ENCODE data around the gene SH2B3.

SH2B3 gene

DNA sequence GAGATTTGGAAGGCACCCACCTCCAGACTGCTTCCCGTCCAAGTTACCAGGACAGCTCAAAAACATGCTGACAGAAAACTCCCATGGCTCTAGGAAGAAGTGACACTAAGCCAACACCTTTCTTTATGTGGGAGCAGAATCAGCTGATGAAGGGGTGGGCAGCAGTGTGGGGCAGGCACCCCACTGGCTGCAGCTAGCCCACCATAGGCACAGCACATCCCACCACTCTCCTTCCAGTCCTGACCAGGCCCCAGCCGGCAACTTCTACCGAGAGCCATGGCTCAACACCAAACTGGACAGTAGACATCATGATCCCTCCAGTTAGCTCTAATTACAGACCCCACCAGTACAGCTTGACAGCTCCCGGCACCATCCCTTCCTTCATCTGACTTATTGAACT is 45.0 kb downstream of the SH2B3 start:
- Histone ChIP-seq H3K36me3 (ENCODE audit: insufficient read depth, low read length) (peaks cover 78% of the 10 kb centered on the region), H3K9me3 (ENCODE audit: low read depth, low read length) (no peaks in the 10 kb centered on the region), H3K4me3 (no peak overlapping the region), H3K27ac (peak overlapping the region; percentile 76), H3K9ac (ENCODE audit: insufficient read length) (no peak overlapping the region)
- TF ChIP-seq FOXP2 (optimal IDR thresholded peaks at IDR 0.05; ENCODE audit: control extremely low read depth, extremely low read length, insufficient read depth), result no peak
- no peak for TF ChIP-seq POLR2AphosphoS5 (IDR thresholded peaks at IDR 0.05; ENCODE audit: borderline replicate concordance, low read depth, low read length)
- no peak for TF ChIP-seq EZH2 (IDR thresholded peaks at IDR 0.05)
- no peak for DNase-seq (ENCODE audit: low read depth, low spot score)

DNA sequence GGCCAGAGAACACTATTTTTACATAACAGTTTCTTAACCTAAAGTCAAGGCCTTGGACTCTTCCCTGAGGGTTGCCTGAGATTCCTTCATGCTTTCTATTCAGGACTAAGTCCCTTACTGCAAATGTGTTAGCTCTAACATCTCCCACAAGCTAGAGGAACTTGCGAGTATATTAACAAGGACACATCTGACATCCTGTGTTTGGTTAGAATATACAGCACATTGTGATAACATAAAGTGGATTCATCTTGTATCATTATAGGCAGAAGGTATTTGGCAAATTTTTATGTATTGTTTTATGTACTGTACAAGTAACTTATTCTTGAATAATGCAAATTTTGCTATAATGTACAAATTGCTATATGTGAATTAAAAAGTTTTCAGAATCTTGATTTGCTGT is 45.5 kb downstream of the SH2B3 start:
- TF ChIP-seq POLR2AphosphoS5 (IDR thresholded peaks at IDR 0.05; ENCODE audit: borderline replicate concordance, low read depth, low read length) (no peak), FOXP2 (optimal IDR thresholded peaks at IDR 0.05; ENCODE audit: control extremely low read depth, extremely low read length, insufficient read depth) (no peak), EZH2 (IDR thresholded peaks at IDR 0.05) (no peak)
- Histone ChIP-seq H3K9ac (ENCODE audit: insufficient read length) (no peak overlapping the region), H3K9me3 (ENCODE audit: low read depth, low read length) (no peaks in the 10 kb centered on the region), H3K36me3 (ENCODE audit: insufficient read depth, low read length) (peaks cover 78% of the 10 kb centered on the region), H3K27ac (peak overlapping the region; percentile 76), H3K4me3 (no peak overlapping the region)
- DNase-seq (ENCODE audit: low read depth, low spot score), result no peak

DNA sequence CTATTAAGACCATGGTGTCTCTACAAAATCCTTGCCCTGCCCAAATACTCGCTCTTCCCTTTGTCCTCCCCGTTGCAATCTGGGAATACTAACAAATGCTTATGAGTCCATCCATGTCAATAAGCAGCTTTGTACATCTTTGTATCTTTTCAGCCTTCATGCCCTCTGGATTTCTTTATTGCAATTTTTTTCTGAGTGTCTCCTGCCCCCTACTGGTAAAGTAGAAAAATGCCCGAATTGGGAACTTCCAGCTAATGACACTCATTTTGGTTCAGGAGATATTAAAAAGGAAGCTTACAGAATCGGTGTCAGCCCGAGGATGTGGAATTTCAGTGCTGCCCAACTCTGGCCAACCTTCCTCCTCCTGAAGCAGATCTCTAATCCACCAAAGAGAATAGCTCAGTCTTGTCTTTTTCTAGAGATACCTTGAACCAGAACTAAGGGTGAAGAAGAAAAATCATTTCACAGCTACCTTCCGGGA is 46.0 kb downstream of the SH2B3 start:
- Histone ChIP-seq H3K4me3 (no peak overlapping the region), H3K36me3 (ENCODE audit: insufficient read depth, low read length) (peaks cover 77% of the 10 kb centered on the region), H3K27ac (peak overlapping the region; percentile 32; the same call in 1 of the 2 replicates), H3K9me3 (ENCODE audit: low read depth, low read length) (no peaks in the 10 kb centered on the region), H3K9ac (ENCODE audit: insufficient read length) (no peak overlapping the region)
- DNase-seq (ENCODE audit: low read depth, low spot score), result peak; percentile 56
- TF ChIP-seq FOXP2 (optimal IDR thresholded peaks at IDR 0.05; ENCODE audit: control extremely low read depth, extremely low read length, insufficient read depth), result no peak
- TF ChIP-seq EZH2 (IDR thresholded peaks at IDR 0.05), result no peak
- TF ChIP-seq POLR2AphosphoS5 (IDR thresholded peaks at IDR 0.05; ENCODE audit: borderline replicate concordance, low read depth, low read length), result no peak

DNA sequence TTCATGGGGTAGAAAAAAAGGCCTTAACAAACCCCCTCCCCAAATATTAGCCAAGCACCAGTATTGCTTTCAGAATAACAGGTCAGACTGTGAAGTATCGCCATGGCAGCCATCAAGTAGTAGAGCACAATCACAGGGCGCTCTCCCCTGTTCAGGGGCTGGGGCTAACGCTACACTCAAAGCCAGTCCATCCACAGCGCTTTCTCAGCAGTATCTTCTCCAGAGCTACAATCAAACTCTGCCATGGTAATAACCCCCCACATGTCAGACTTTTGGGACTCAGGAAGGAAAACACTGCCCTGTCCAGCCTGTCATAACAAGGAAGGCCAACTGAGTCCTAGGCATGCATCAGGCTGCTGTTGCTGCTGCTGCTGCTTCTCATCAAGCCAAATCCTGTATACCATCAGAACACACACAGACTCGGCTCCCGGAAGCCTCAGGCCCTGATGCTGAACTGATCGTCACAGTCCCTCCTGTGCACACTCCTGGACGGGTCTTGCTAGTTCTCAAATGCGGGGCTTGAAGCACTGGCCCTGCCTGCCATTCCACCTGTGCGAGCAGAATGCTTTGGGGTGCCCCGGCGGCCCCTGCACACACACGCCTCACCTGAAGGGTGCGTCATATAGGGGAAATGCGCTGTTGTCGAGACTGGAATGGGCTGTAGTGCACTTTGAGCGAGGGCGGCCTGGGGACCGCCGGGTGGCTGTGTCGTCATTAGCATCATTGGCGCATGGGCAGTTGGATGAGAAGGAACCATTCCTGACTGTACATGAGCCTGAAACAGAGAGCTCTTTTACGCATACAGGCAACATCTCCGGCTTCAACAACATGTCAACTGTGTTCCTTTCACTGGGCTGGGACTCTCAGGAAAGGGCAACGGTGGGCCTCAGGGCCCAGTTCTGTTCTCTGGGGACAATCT is 47.6 kb downstream of the SH2B3 start:
- H3K4me3 ChIP-seq, result no peak overlapping the region
- DNase-seq (ENCODE audit: low read depth, low spot score), result no peak
- H3K9me3 ChIP-seq (ENCODE audit: low read depth, low read length), result no peaks in the 10 kb centered on the region
- peaks cover 70% of the 10 kb centered on the region for H3K36me3 ChIP-seq (ENCODE audit: insufficient read depth, low read length)
- no peak overlapping the region for H3K9ac ChIP-seq (ENCODE audit: insufficient read length)
- H3K27ac ChIP-seq, result peak overlapping the region; percentile 68
- TF ChIP-seq POLR2AphosphoS5 (IDR thresholded peaks at IDR 0.05; ENCODE audit: borderline replicate concordance, low read depth, low read length) (0 out of 2 replicates have a peak, but pooled peaks have one; percentile 5), EZH2 (IDR thresholded peaks at IDR 0.05) (no peak)

DNA sequence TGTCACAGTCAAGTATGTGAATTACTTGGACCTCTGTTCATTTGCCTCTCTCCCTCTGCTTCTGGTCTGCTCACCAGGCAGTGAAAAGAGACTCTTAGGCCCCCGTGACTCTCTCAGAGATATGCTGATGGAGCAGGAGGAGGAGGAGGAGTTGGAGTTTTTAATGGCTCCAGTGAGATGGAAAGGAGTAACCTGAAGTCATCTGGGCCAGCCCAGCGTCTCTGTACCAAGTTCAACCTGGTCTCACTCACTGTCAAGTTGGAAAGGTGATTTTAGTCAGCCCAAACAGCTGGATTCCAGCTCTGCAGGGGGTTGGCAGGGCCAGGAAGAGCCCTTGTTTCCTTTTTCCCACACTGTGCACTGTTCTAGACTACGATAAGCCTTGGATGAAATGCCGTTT is 48.6 kb downstream of the SH2B3 start:
- TF ChIP-seq EZH2 (IDR thresholded peaks at IDR 0.05), result no peak
- no peak for TF ChIP-seq FOXP2 (optimal IDR thresholded peaks at IDR 0.05; ENCODE audit: control extremely low read depth, extremely low read length, insufficient read depth)
- no peak for TF ChIP-seq POLR2AphosphoS5 (IDR thresholded peaks at IDR 0.05; ENCODE audit: borderline replicate concordance, low read depth, low read length)
- H3K36me3 ChIP-seq (ENCODE audit: insufficient read depth, low read length), result peaks cover 62% of the 10 kb centered on the region

DNA sequence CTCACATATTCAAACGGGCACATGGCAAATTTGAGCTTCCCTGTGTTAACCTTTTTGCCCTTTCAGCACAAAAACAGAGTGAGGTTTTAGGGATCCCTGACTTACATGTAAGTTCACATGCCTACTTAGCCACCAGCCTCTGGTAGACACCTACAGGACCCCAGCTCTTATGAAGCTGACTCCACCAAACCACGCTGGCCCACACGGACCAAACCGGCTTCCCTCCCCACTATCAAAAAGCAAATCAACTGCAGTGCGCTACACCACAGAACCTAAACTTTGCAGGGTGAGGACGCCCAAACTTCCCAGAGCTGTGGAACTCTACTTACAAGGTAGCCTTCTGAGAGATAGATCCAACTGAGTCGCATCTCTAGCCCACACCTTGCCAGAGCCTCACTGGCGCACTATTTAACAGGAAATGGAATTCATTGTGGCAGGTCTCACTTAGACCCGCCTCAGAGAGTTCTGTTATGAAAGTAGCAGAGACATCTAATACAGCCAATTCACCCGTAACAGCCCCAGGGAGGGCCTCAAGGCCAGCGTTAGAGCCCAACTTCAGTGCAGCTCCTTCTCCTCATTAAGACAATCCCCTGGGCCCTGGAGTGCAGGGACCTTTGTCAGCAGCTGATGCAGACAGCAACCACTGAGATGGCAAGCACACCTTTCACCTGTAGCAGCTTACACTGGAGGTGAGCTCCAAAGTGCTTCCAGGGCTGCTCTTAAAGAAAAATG is 49.2 kb downstream of the SH2B3 start:
- Histone ChIP-seq H3K36me3 (ENCODE audit: insufficient read depth, low read length) (peaks cover 57% of the 10 kb centered on the region), H3K9me3 (ENCODE audit: low read depth, low read length) (no peaks in the 10 kb centered on the region), H3K9ac (ENCODE audit: insufficient read length) (no peak overlapping the region), H3K4me3 (no peak overlapping the region), H3K27ac (peak overlapping the region; percentile 68)
- no peak for DNase-seq (ENCODE audit: low read depth, low spot score)
- no peak for TF ChIP-seq FOXP2 (optimal IDR thresholded peaks at IDR 0.05; ENCODE audit: control extremely low read depth, extremely low read length, insufficient read depth)

More for the DNA sequence above, 48.6 kb downstream of the SH2B3 start:
- Histone ChIP-seq H3K9ac (ENCODE audit: insufficient read length) (no peak overlapping the region), H3K4me3 (no peak overlapping the region), H3K27ac (peak overlapping the region; percentile 68), H3K9me3 (ENCODE audit: low read depth, low read length) (no peaks in the 10 kb centered on the region)
- DNase-seq (ENCODE audit: low read depth, low spot score), result no peak

DNA sequence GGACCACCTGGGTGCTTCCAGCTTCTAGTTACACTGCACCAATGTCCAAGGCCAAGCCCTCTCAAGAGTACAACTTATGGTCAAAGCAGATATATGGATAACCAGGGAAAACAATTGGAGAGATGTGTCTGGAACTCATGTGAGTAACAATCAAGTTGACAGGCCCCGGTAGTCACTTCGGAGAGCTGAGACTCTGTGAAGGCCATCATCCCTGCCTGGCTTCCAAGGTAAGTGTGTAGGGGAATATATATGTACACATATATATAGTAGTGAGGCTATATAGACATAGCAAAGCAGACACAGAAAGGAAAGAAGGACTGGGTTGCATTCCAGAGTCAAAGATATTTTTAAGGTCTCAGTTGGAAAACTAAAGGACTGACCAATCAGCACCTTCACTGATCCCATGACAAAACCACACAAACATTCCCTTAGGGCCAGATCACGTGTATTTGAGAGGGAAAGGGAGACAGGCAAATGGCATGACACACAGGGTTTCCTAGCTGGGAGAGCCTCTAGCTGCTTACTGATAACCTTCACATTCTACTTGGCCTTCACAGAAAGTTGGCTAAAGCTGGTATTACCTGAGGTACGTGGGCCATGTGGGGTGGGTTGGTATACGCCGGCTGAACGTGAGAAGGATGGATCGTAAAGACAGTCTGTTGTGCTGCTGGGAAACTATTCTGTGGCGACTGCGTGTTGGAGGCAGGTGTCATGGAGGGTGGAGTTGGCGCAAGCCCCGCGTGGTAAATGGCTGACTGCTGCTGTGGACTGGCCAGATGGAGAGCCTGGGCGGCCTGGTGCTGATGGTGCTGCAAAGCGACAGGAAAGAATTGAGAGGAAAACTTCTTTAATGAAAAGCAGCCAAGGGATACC is 50.0 kb downstream of the SH2B3 start:
- H3K4me3 ChIP-seq, result no peak overlapping the region
- no peak overlapping the region for H3K9ac ChIP-seq (ENCODE audit: insufficient read length)
- DNase-seq (ENCODE audit: low read depth, low spot score), result no peak
- TF ChIP-seq FOXP2 (optimal IDR thresholded peaks at IDR 0.05; ENCODE audit: control extremely low read depth, extremely low read length, insufficient read depth) (no peak), EZH2 (IDR thresholded peaks at IDR 0.05) (no peak), POLR2AphosphoS5 (IDR thresholded peaks at IDR 0.05; ENCODE audit: borderline replicate concordance, low read depth, low read length) (no peak)
- H3K27ac ChIP-seq, result 0 out of 2 replicates have a peak overlapping the region, but pooled peaks have one; percentile 68
- no peaks in the 10 kb centered on the region for H3K9me3 ChIP-seq (ENCODE audit: low read depth, low read length)
- peaks cover 49% of the 10 kb centered on the region for H3K36me3 ChIP-seq (ENCODE audit: insufficient read depth, low read length)
